Measurements from ENCODE around the gene ZNF385B.

The ZNF385B gene

GRCh38 chr2:179562330-179562885 is 299.0 kb downstream of the ZNF385B start:
- no peak overlapping the region for H3K4me3 ChIP-seq (ENCODE audit: low read depth, low read length)
- no peaks in the 10 kb centered on the region; the same call in 1 of the 2 replicates for H3K27me3 ChIP-seq (ENCODE audit: control insufficient read depth, insufficient read depth, low read length)
- H3K9me3 ChIP-seq (ENCODE audit: control insufficient read depth, insufficient read depth, low read length) = no peaks in the 10 kb centered on the region
- peaks cover 22% of the 10 kb centered on the region for H3K4me1 ChIP-seq (ENCODE audit: control insufficient read depth, insufficient read depth, low read length)
- no peak overlapping the region for H3K9ac ChIP-seq (ENCODE audit: low read depth, low read length)
- no peaks in the 10 kb centered on the region for H3K36me3 ChIP-seq (ENCODE audit: control insufficient read depth, insufficient read depth, low read length)
- no peak overlapping the region for H3K27ac ChIP-seq (ENCODE audit: low read depth, low read length)

- Histone ChIP-seq H3K4me3 (ENCODE audit: low read depth, low read length) (no peak overlapping the region), H3K27ac (ENCODE audit: low read depth, low read length) (no peak overlapping the region), H3K9me3 (ENCODE audit: control insufficient read depth, insufficient read depth, low read length) (no peaks in the 10 kb centered on the region)
Observed at GRCh38 chr2:179561702-179562101, 299.7 kb downstream of the ZNF385B start.

GRCh38 chr2:179560257-179560735 is 301.1 kb downstream of the ZNF385B start:
- H3K27ac ChIP-seq (ENCODE audit: low read depth, low read length) = no peak overlapping the region
- no peaks in the 10 kb centered on the region for H3K36me3 ChIP-seq (ENCODE audit: control insufficient read depth, insufficient read depth, low read length)
- H3K9ac ChIP-seq (ENCODE audit: low read depth, low read length) = no peak overlapping the region
- H3K4me3 ChIP-seq (ENCODE audit: low read depth, low read length) = no peak overlapping the region
- H3K9me3 ChIP-seq (ENCODE audit: control insufficient read depth, insufficient read depth, low read length) = no peaks in the 10 kb centered on the region
- no peaks in the 10 kb centered on the region for H3K27me3 ChIP-seq (ENCODE audit: control insufficient read depth, insufficient read depth, low read length)
- peaks cover 22% of the 10 kb centered on the region for H3K4me1 ChIP-seq (ENCODE audit: control insufficient read depth, insufficient read depth, low read length)

More at GRCh38 chr2:179561702-179562101, 299.7 kb downstream of the ZNF385B start:
- Histone ChIP-seq H3K9ac (ENCODE audit: low read depth, low read length) (no peak overlapping the region), H3K36me3 (ENCODE audit: control insufficient read depth, insufficient read depth, low read length) (no peaks in the 10 kb centered on the region), H3K27me3 (ENCODE audit: control insufficient read depth, insufficient read depth, low read length) (no peaks in the 10 kb centered on the region; the same call in 1 of the 2 replicates), H3K4me1 (ENCODE audit: control insufficient read depth, insufficient read depth, low read length) (peaks cover 22% of the 10 kb centered on the region)

GRCh38 chr2:179559108-179559806 is 302.2 kb downstream of the ZNF385B start:
- Histone ChIP-seq H3K27me3 (ENCODE audit: control insufficient read depth, insufficient read depth, low read length) (no peaks in the 10 kb centered on the region), H3K27ac (ENCODE audit: low read depth, low read length) (no peak overlapping the region), H3K9me3 (ENCODE audit: control insufficient read depth, insufficient read depth, low read length) (no peaks in the 10 kb centered on the region), H3K4me1 (ENCODE audit: control insufficient read depth, insufficient read depth, low read length) (peaks cover 22% of the 10 kb centered on the region), H3K4me3 (ENCODE audit: low read depth, low read length) (no peak overlapping the region), H3K9ac (ENCODE audit: low read depth, low read length) (no peak overlapping the region), H3K36me3 (ENCODE audit: control insufficient read depth, insufficient read depth, low read length) (no peaks in the 10 kb centered on the region)

- no peaks in the 10 kb centered on the region for H3K9me3 ChIP-seq (ENCODE audit: control insufficient read depth, insufficient read depth, low read length)
- H3K27ac ChIP-seq (ENCODE audit: low read depth, low read length) = no peak overlapping the region
- peaks cover 28% of the 10 kb centered on the region for H3K4me1 ChIP-seq (ENCODE audit: control insufficient read depth, insufficient read depth, low read length)
- H3K36me3 ChIP-seq (ENCODE audit: control insufficient read depth, insufficient read depth, low read length) = no peaks in the 10 kb centered on the region
- no peaks in the 10 kb centered on the region for H3K27me3 ChIP-seq (ENCODE audit: control insufficient read depth, insufficient read depth, low read length)
- no peak overlapping the region for H3K9ac ChIP-seq (ENCODE audit: low read depth, low read length)
- no peak overlapping the region for H3K4me3 ChIP-seq (ENCODE audit: low read depth, low read length)
Observed at GRCh38 chr2:179558010-179558934, 303.1 kb downstream of the ZNF385B start.

GRCh38 chr2:179556425-179556824 is 305.0 kb downstream of the ZNF385B start:
- Histone ChIP-seq H3K36me3 (ENCODE audit: control insufficient read depth, insufficient read depth, low read length) (no peaks in the 10 kb centered on the region), H3K27me3 (ENCODE audit: control insufficient read depth, insufficient read depth, low read length) (peaks cover 2% of the 10 kb centered on the region; the same call in 1 of the 2 replicates), H3K4me1 (ENCODE audit: control insufficient read depth, insufficient read depth, low read length) (peaks cover 28% of the 10 kb centered on the region), H3K27ac (ENCODE audit: low read depth, low read length) (no peak overlapping the region), H3K9ac (ENCODE audit: low read depth, low read length) (no peak overlapping the region), H3K4me3 (ENCODE audit: low read depth, low read length) (no peak overlapping the region), H3K9me3 (ENCODE audit: control insufficient read depth, insufficient read depth, low read length) (no peaks in the 10 kb centered on the region)

- Histone ChIP-seq H3K27ac (ENCODE audit: low read depth, low read length) (no peak overlapping the region), H3K36me3 (ENCODE audit: control insufficient read depth, insufficient read depth, low read length) (no peaks in the 10 kb centered on the region), H3K9ac (ENCODE audit: low read depth, low read length) (no peak overlapping the region), H3K9me3 (ENCODE audit: control insufficient read depth, insufficient read depth, low read length) (no peaks in the 10 kb centered on the region), H3K4me1 (ENCODE audit: control insufficient read depth, insufficient read depth, low read length) (peaks cover 35% of the 10 kb centered on the region), H3K27me3 (ENCODE audit: control insufficient read depth, insufficient read depth, low read length) (peaks cover 6% of the 10 kb centered on the region; the same call in 1 of the 2 replicates), H3K4me3 (ENCODE audit: low read depth, low read length) (no peak overlapping the region)
Observed at GRCh38 chr2:179555691-179556283, 305.6 kb downstream of the ZNF385B start.

GRCh38 chr2:179554639-179555386 is 306.6 kb downstream of the ZNF385B start:
- peaks cover 6% of the 10 kb centered on the region; the same call in 1 of the 2 replicates for H3K27me3 ChIP-seq (ENCODE audit: control insufficient read depth, insufficient read depth, low read length)
- H3K36me3 ChIP-seq (ENCODE audit: control insufficient read depth, insufficient read depth, low read length) = no peaks in the 10 kb centered on the region
- H3K4me1 ChIP-seq (ENCODE audit: control insufficient read depth, insufficient read depth, low read length) = peaks cover 41% of the 10 kb centered on the region
- H3K9ac ChIP-seq (ENCODE audit: low read depth, low read length) = no peak overlapping the region
- no peaks in the 10 kb centered on the region for H3K9me3 ChIP-seq (ENCODE audit: control insufficient read depth, insufficient read depth, low read length)
- H3K4me3 ChIP-seq (ENCODE audit: low read depth, low read length) = no peak overlapping the region
- H3K27ac ChIP-seq (ENCODE audit: low read depth, low read length) = no peak overlapping the region

GRCh38 chr2:179553382-179553781 is 308.0 kb downstream of the ZNF385B start:
- peaks cover 16% of the 10 kb centered on the region for H3K27me3 ChIP-seq (ENCODE audit: control insufficient read depth, insufficient read depth, low read length)
- H3K9me3 ChIP-seq (ENCODE audit: control insufficient read depth, insufficient read depth, low read length) = no peaks in the 10 kb centered on the region
- H3K36me3 ChIP-seq (ENCODE audit: control insufficient read depth, insufficient read depth, low read length) = no peaks in the 10 kb centered on the region
- no peak overlapping the region for H3K9ac ChIP-seq (ENCODE audit: low read depth, low read length)
- H3K4me3 ChIP-seq (ENCODE audit: low read depth, low read length) = no peak overlapping the region
- peaks cover 44% of the 10 kb centered on the region for H3K4me1 ChIP-seq (ENCODE audit: control insufficient read depth, insufficient read depth, low read length)
- H3K27ac ChIP-seq (ENCODE audit: low read depth, low read length) = no peak overlapping the region

- Histone ChIP-seq H3K36me3 (ENCODE audit: control insufficient read depth, insufficient read depth, low read length) (no peaks in the 10 kb centered on the region), H3K27ac (ENCODE audit: low read depth, low read length) (no peak overlapping the region), H3K4me3 (ENCODE audit: low read depth, low read length) (no peak overlapping the region), H3K4me1 (ENCODE audit: control insufficient read depth, insufficient read depth, low read length) (peaks cover 38% of the 10 kb centered on the region), H3K27me3 (ENCODE audit: control insufficient read depth, insufficient read depth, low read length) (peaks cover 22% of the 10 kb centered on the region), H3K9me3 (ENCODE audit: control insufficient read depth, insufficient read depth, low read length) (no peaks in the 10 kb centered on the region), H3K9ac (ENCODE audit: low read depth, low read length) (no peak overlapping the region)
Observed at GRCh38 chr2:179551539-179552045, 309.8 kb downstream of the ZNF385B start.
